Astrocyte (in vitro differentiated cells and primary cell): Measurements from ENCODE around the gene TRHDE. TPM values are rescaled to one million over a fixed set of nuclear protein-coding genes. Genes with fewer than 3 reads are reported as not detected.

Experiments
- DNase-seq: peaks from one replicate; pipeline ENCODE4 v3.0.0-alpha.2; 2010; ENCODE audit warnings: low read depth
- FAIRE-seq: peaks from 2 replicates; lab custom pipeline; 2011; peaks lifted over from hg19 to GRCh38; lab: Jason Lieb, UNC
- H2AFZ ChIP-seq: 2 replicates; pipeline ENCODE4 v1.6.0; 2012; ENCODE audit warnings: low read depth, low read length, inconsistent platforms
- H3K27ac ChIP-seq: 2 replicates; pipeline ENCODE4 v1.5.1; 2011; ENCODE audit warnings: low read depth, low read length, inconsistent platforms
- H3K27me3 ChIP-seq: 2 replicates; pipeline ENCODE4 v1.6.0; 2011; ENCODE audit warnings: low read length, inconsistent platforms; ENCODE audit not compliant: insufficient read depth
- H3K36me3 ChIP-seq: 2 replicates; pipeline ENCODE4 v1.5.1; 2011; ENCODE audit warnings: low read length, inconsistent platforms; ENCODE audit not compliant: insufficient read depth
- H3K4me1 ChIP-seq: 2 replicates; pipeline ENCODE4 v1.5.1; 2011; ENCODE audit warnings: low read length, inconsistent platforms; ENCODE audit not compliant: insufficient read depth
- H3K4me2 ChIP-seq: 2 replicates; pipeline ENCODE4 v1.6.0; 2012; ENCODE audit warnings: low read length, inconsistent platforms
- H3K4me3 ChIP-seq: 2 replicates; pipeline ENCODE4 v1.5.1; 2011; ENCODE audit warnings: low read depth, mild to moderate bottlenecking, low read length, inconsistent platforms; ENCODE audit not compliant: insufficient read depth
- H3K79me2 ChIP-seq: 2 replicates; pipeline ENCODE4 v1.6.0; 2012; ENCODE audit warnings: mild to moderate bottlenecking, low read length, inconsistent platforms; ENCODE audit not compliant: insufficient read depth
- H3K9ac ChIP-seq: 2 replicates; pipeline ENCODE4 v1.6.0; 2012; ENCODE audit warnings: mild to moderate bottlenecking, low read length, inconsistent platforms
- H3K9me3 ChIP-seq: 2 replicates; pipeline ENCODE4 v1.5.1; 2012; ENCODE audit warnings: low read depth, mild to moderate bottlenecking, low read length, inconsistent platforms; ENCODE audit not compliant: insufficient read depth
- H4K20me1 ChIP-seq: 2 replicates; pipeline ENCODE4 v1.6.0; 2012; ENCODE audit warnings: low read length, inconsistent platforms; ENCODE audit not compliant: insufficient read depth
- H3K27ac Mint-ChIP-seq: one replicate; pipeline ENCODE4 v1.8.0; 2021; ENCODE audit warnings: mild to moderate bottlenecking, mixed read lengths; ENCODE audit not compliant: unreplicated experiment
- H3K27me3 Mint-ChIP-seq: one replicate; pipeline ENCODE4 v1.8.0; 2021; ENCODE audit warnings: low read depth, mixed read lengths; ENCODE audit not compliant: unreplicated experiment
- H3K36me3 Mint-ChIP-seq: one replicate; pipeline ENCODE4 v1.8.0; 2021; ENCODE audit warnings: low read depth, mixed read lengths; ENCODE audit not compliant: unreplicated experiment
- H3K4me1 Mint-ChIP-seq: one replicate; pipeline ENCODE4 v1.8.0; 2021; ENCODE audit warnings: low read depth, mixed read lengths; ENCODE audit not compliant: unreplicated experiment
- H3K4me3 Mint-ChIP-seq: one replicate; pipeline ENCODE4 v1.8.0; 2021; ENCODE audit warnings: mild to moderate bottlenecking, moderate library complexity, mixed read lengths; ENCODE audit not compliant: unreplicated experiment
- H3K9me3 Mint-ChIP-seq: one replicate; pipeline ENCODE4 v1.8.0; 2021; ENCODE audit warnings: mild to moderate bottlenecking, mixed read lengths; ENCODE audit not compliant: unreplicated experiment
- CTCF ChIP-seq: IDR thresholded peaks from 2 replicates; pipeline ENCODE4 v1.5.1; 2011; ENCODE audit warnings: low read depth, mild to moderate bottlenecking, inconsistent platforms, low read length, moderate library complexity; ENCODE audit not compliant: insufficient read depth
- EZH2 ChIP-seq: IDR thresholded peaks from 2 replicates; pipeline ENCODE4 v1.6.1; 2012; ENCODE audit warnings: mild to moderate bottlenecking, low read length, inconsistent platforms; ENCODE audit not compliant: insufficient read depth
- total RNA-seq: library from RNA; stranded (reverse); gene quantifications from 2 replicates; pipeline ENCODE4 v1.2.1, GENCODE V29; 2021

Gene TRHDE
- total RNA-seq, 1 donor from 2014 or later: 1.4 TPM

- no peaks in the 10 kb centered on the region for H3K79me2 ChIP-seq
- H3K27ac ChIP-seq: no peak overlapping the region
- no peak overlapping the region for H3K27ac Mint-ChIP-seq
- no peaks in the 10 kb centered on the region for H3K9me3 ChIP-seq
- H3K4me2 ChIP-seq: peak overlapping the region; percentile 35
- H3K9me3 Mint-ChIP-seq: peaks cover 3% of the 10 kb centered on the region
- no peaks in the 10 kb centered on the region for H4K20me1 ChIP-seq
- no peak overlapping the region for H3K4me3 Mint-ChIP-seq
- peak; percentile 40 for DNase-seq
- FAIRE-seq: peak; percentile 9
- no peaks in the 10 kb centered on the region for H3K27me3 Mint-ChIP-seq
- peaks cover 15% of the 10 kb centered on the region for H3K4me1 ChIP-seq
- H3K27me3 ChIP-seq: no peaks in the 10 kb centered on the region
- no peaks in the 10 kb centered on the region for H3K36me3 ChIP-seq
- H2AFZ ChIP-seq: no peak overlapping the region
- H3K9ac ChIP-seq: no peak overlapping the region
- TF ChIP-seq EZH2 (no peak), CTCF (no peak)
- H3K4me3 ChIP-seq: no peak overlapping the region
- H3K4me1 Mint-ChIP-seq: no peaks in the 10 kb centered on the region
- H3K36me3 Mint-ChIP-seq: no peaks in the 10 kb centered on the region
Observed at GRCh38 chr12:72236071-72236705, 36.0 kb upstream of the TRHDE start.

GRCh38 chr12:72241552-72241951 lies 30.6 kb upstream of the TRHDE start:
- Histone ChIP-seq H3K36me3 (no peaks in the 10 kb centered on the region), H2AFZ (no peak overlapping the region), H3K4me3 (no peak overlapping the region), H3K9me3 (no peaks in the 10 kb centered on the region), H3K79me2 (no peaks in the 10 kb centered on the region), H3K27ac (no peak overlapping the region), H4K20me1 (no peaks in the 10 kb centered on the region), H3K4me2 (no peak overlapping the region), H3K4me1 (peaks cover under 1% of the 10 kb centered on the region), H3K9ac (no peak overlapping the region), H3K27me3 (no peaks in the 10 kb centered on the region)
- Mint-ChIP-seq H3K9me3 (peaks cover 3% of the 10 kb centered on the region), H3K36me3 (no peaks in the 10 kb centered on the region), H3K4me3 (no peak overlapping the region), H3K4me1 (no peaks in the 10 kb centered on the region), H3K27me3 (no peaks in the 10 kb centered on the region), H3K27ac (no peak overlapping the region)
- TF ChIP-seq EZH2 (no peak), CTCF (no peak)
- DNase-seq (no peak), FAIRE-seq (no peak)

- H3K4me1 Mint-ChIP-seq: no peaks in the 10 kb centered on the region
- H3K27me3 ChIP-seq: no peaks in the 10 kb centered on the region
- no peaks in the 10 kb centered on the region for H4K20me1 ChIP-seq
- no peak for FAIRE-seq
- no peaks in the 10 kb centered on the region for H3K79me2 ChIP-seq
- DNase-seq: no peak
- H3K4me3 Mint-ChIP-seq: no peak overlapping the region
- TF ChIP-seq CTCF (no peak), EZH2 (no peak)
- H3K4me3 ChIP-seq: no peak overlapping the region
- H3K4me2 ChIP-seq: no peak overlapping the region
- H3K27ac ChIP-seq: no peak overlapping the region
- no peaks in the 10 kb centered on the region for H3K36me3 Mint-ChIP-seq
- no peaks in the 10 kb centered on the region for H3K9me3 ChIP-seq
- H3K27me3 Mint-ChIP-seq: no peaks in the 10 kb centered on the region
- H3K4me1 ChIP-seq: no peaks in the 10 kb centered on the region
- peaks cover 3% of the 10 kb centered on the region for H3K9me3 Mint-ChIP-seq
- no peak overlapping the region for H3K27ac Mint-ChIP-seq
- no peaks in the 10 kb centered on the region for H3K36me3 ChIP-seq
- no peak overlapping the region for H2AFZ ChIP-seq
- no peak overlapping the region for H3K9ac ChIP-seq
Observed at GRCh38 chr12:72242946-72243345, 29.2 kb upstream of the TRHDE start.
